OCI-LY3 (cell line): ENCODE measurements around the gene ARHGAP24.
A peak's percentile ranks its signal among the peaks of the same experiment; 100 is the strongest.
"Not testable (repeated sequence)": the region's sequence is repeated elsewhere in the genome, so short reads cannot be mapped to it uniquely, and the experiment has no call there.

Experiments used
- H2AFZ ChIP-seq: fragments of 200-600, 300-600 bp; shearing (Covaris generic); 2 replicates; pipeline ENCODE4 v1.6.0; 2014; ENCODE audit warnings: antibody characterized with exemption, low read depth, low read length
- H3K27ac ChIP-seq: fragments of 200-600, 300-600 bp; sonication (generic); 2 replicates; pipeline ENCODE4 v1.5.1; 2014; ENCODE audit warnings: mild to moderate bottlenecking, low read length, moderate library complexity, mixed read lengths
- H3K27me3 ChIP-seq: fragments of 200-600, 300-600 bp; sonication (generic); 2 replicates; pipeline ENCODE4 v1.6.1; 2014; ENCODE audit warnings: low read depth, low read length, mixed read lengths
- H3K36me3 ChIP-seq: fragments of 200-600, 300-600 bp; sonication (generic); replicated peaks from 2 replicates; pipeline ENCODE3; 2014; ENCODE audit warnings: low read depth, low read length, mixed read lengths
- H3K4me1 ChIP-seq: fragments of 300-600, 200-600 bp; sonication (generic); 2 replicates; pipeline ENCODE4 v1.6.1; 2014; ENCODE audit warnings: low read length, mixed read lengths
- H3K4me2 ChIP-seq: fragments of 200-600, 300-600 bp; sonication (generic); 2 replicates; pipeline ENCODE4 v1.6.1; 2014; ENCODE audit warnings: low read length, mixed read lengths
- H3K4me3 ChIP-seq: fragments of 300-600, 200-600 bp; sonication (generic); 2 replicates; pipeline ENCODE4 v1.5.1; 2014; ENCODE audit warnings: antibody characterized with exemption, mild to moderate bottlenecking, low read length, moderate library complexity
- H3K79me2 ChIP-seq: fragments of 300-600, 200-600 bp; shearing (Covaris generic); 2 replicates; pipeline ENCODE4 v1.6.1; 2014; ENCODE audit warnings: mild to moderate bottlenecking, low read length, mixed read lengths
- H3K9ac ChIP-seq: fragments of 300-600, 200-600 bp; shearing (Covaris generic); 2 replicates; pipeline ENCODE4 v1.6.0; 2014; ENCODE audit warnings: mild to moderate bottlenecking, low read length, moderate library complexity
- H3K9me3 ChIP-seq: fragments of 200-600, 300-600 bp; shearing (Covaris generic); 2 replicates; pipeline ENCODE4 v1.6.1; 2014; ENCODE audit warnings: low read length, mixed read lengths; ENCODE audit not compliant: insufficient read depth
- H4K20me1 ChIP-seq: fragments of 200-600, 300-600 bp; sonication (generic); 2 replicates; pipeline ENCODE4 v1.6.1; 2016; ENCODE audit warnings: low read length, mixed read lengths; ENCODE audit not compliant: insufficient read depth
- EZH2phosphoT487 ChIP-seq: fragments of 200-600 bp; shearing (Covaris generic); IDR thresholded peaks from 2 replicates; pipeline ENCODE4 v1.6.1; 2018; ENCODE audit warnings: antibody characterized with exemption, mixed run types, low read depth
- TF ChIP-seq, protein P1 (sequence below): fragments of 200-600, 300-600 bp; sonication (generic); IDR thresholded peaks from 2 replicates; pipeline ENCODE4 v1.5.1; 2014; ENCODE audit warnings: antibody characterized with exemption, low read length, low read depth

The ARHGAP24 gene

DNA sequence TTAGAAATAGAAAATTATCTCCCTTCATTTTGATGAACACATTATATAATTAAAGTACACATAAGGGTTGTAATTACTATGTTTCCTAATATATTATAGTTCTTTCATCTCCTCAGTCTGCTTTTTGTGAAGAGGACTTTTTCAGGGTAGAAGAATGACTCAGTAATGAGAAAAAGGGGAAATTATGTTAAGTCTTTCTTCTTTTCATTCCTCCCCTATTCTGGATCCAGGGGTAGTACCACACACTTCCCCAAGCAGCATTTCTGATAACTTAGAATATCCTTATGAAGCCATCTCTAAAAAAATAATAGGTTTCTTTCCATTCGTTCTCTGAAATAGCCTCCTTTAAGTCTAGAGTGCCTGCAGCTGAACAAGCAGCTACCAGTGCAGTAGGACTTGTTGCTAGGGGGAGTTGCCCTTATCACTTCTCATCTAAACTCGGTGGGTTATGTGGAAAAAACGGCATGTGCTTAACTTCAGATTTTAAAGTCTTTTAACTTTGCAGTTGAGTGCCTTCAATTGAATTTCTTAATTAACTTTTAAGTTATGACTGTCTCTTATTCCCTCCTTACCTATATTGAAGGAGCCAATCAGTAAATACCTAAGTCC, 184.8 kb downstream of the ARHGAP24 start:
- Histone ChIP-seq H3K27ac (peak overlapping the region; percentile 99), H3K4me1 (peaks cover 60% of the 10 kb centered on the region), H3K9ac (peak overlapping the region; percentile 89), H3K4me3 (peak overlapping the region; percentile 67), H3K27me3 (no peaks in the 10 kb centered on the region), H3K4me2 (peak overlapping the region; percentile 95), H2AFZ (no peak overlapping the region), H3K36me3 (no peaks in the 10 kb centered on the region), H3K79me2 (peaks cover 34% of the 10 kb centered on the region), H4K20me1 (no peaks in the 10 kb centered on the region), H3K9me3 (no peaks in the 10 kb centered on the region)
- no peak for TF ChIP-seq EZH2phosphoT487
- TF ChIP-seq, protein P1, sequence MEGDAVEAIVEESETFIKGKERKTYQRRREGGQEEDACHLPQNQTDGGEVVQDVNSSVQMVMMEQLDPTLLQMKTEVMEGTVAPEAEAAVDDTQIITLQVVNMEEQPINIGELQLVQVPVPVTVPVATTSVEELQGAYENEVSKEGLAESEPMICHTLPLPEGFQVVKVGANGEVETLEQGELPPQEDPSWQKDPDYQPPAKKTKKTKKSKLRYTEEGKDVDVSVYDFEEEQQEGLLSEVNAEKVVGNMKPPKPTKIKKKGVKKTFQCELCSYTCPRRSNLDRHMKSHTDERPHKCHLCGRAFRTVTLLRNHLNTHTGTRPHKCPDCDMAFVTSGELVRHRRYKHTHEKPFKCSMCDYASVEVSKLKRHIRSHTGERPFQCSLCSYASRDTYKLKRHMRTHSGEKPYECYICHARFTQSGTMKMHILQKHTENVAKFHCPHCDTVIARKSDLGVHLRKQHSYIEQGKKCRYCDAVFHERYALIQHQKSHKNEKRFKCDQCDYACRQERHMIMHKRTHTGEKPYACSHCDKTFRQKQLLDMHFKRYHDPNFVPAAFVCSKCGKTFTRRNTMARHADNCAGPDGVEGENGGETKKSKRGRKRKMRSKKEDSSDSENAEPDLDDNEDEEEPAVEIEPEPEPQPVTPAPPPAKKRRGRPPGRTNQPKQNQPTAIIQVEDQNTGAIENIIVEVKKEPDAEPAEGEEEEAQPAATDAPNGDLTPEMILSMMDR = no peak

DNA sequence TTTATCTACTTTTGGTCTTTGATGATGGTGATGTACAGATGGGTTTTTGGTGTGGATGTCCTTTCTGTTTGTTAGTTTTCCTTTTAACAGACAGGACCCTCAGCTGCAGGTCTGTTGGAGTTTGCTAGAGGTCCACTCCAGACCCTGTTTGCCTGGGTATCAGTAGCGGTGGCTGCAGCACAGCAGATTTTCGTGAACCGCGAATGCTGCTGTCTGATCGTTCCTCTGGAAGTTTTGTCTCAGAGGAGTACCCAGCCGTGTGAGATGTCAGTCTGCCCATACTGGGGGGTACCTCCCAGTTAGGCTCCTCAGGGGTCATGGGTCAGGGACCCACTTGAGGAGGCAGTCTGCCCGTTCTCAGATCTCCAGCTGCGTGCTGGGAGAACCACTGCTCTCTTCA, 191.7 kb downstream of the ARHGAP24 start:
- peaks cover 17% of the 10 kb centered on the region for H3K36me3 ChIP-seq
- not testable (repeated sequence) for H3K9ac ChIP-seq, H3K4me3 ChIP-seq, H3K27ac ChIP-seq, H2AFZ ChIP-seq, H3K9me3 ChIP-seq, H4K20me1 ChIP-seq, H3K27me3 ChIP-seq, H3K4me2 ChIP-seq
- H3K4me1 ChIP-seq = peaks cover 21% of the 10 kb centered on the region
- H3K79me2 ChIP-seq = peaks cover 29% of the 10 kb centered on the region

DNA sequence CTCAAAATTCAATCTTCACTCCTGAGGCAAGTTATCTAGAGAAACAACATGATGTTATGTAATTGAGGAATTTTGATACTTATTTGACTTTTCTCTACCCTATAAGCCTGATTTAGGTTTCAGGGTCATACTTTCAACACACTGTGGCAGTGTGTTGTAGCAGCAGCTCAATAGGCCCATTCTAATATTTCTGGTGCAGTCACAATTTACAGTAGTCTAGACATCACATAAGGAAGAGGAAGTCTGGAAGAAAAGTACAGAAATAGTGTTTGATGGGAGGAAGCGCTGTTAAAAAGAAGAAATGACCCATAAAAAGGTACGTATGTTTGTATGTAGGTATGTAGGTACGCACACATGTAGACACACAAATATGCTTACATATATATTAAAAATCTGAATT, 194.3 kb downstream of the ARHGAP24 start:
- Histone ChIP-seq H3K27ac (no peak overlapping the region), H3K4me3 (no peak overlapping the region), H4K20me1 (no peaks in the 10 kb centered on the region), H3K9ac (no peak overlapping the region), H3K27me3 (no peaks in the 10 kb centered on the region), H3K36me3 (peaks cover 17% of the 10 kb centered on the region), H2AFZ (no peak overlapping the region), H3K9me3 (no peaks in the 10 kb centered on the region), H3K79me2 (peaks cover 45% of the 10 kb centered on the region), H3K4me2 (no peak overlapping the region), H3K4me1 (peaks cover 44% of the 10 kb centered on the region)
- TF ChIP-seq, protein P1 = no peak
- no peak for TF ChIP-seq EZH2phosphoT487

DNA sequence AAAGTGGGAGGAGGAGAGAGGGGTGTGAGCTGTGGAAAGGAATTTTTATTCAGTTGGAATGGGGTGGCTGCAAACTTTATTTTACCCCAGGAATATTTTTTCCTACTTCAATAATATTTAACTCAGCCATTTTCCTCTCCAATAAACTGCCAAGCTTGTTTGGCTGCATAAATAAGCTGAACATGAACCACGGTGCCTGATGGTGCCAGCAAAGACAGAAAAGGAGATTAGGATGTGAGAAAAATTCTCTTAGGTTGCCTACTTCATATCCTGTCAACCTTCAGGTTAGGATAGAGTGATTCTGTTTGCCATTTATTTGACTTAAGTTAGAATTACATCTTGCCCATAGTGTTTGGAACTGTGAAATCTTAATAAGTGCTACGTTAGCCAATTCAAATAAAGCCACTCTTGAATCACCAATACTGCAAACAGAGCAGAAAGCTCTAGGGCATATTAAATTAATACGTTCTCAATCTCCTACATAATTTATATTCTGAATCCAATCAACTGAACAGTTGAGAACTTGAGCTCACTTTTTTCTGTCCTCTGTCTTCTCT, 195.1 kb downstream of the ARHGAP24 start:
- Histone ChIP-seq H3K27me3 (no peaks in the 10 kb centered on the region), H3K27ac (no peak overlapping the region), H3K9me3 (no peaks in the 10 kb centered on the region), H3K4me2 (no peak overlapping the region), H3K79me2 (peaks cover 53% of the 10 kb centered on the region), H2AFZ (no peak overlapping the region), H3K4me1 (peaks cover 53% of the 10 kb centered on the region), H4K20me1 (no peaks in the 10 kb centered on the region), H3K9ac (no peak overlapping the region), H3K4me3 (no peak overlapping the region), H3K36me3 (peaks cover 24% of the 10 kb centered on the region)
- TF ChIP-seq EZH2phosphoT487 = no peak
- TF ChIP-seq, protein P1 = no peak
